HepG2 (cell line): Measurements from ENCODE around the gene UTP25. TPM values are rescaled to one million over a fixed set of nuclear protein-coding genes. Genes with fewer than 3 reads are reported as not detected.

Experiments
- ATAC-seq: fragments of 200-7000 bp; cut with Tn5 transposase; 3 replicates; pipeline ENCODE4 v1.9.1; 2020; ENCODE audit warnings: mild to moderate bottlenecking, moderate library complexity
- BruUV-seq: library from RNA; stranded (reverse); fragments of 400-500 nt; replicated peaks from 2 replicates; lab custom pipeline; 2021; lab: Mats Ljungman, UMichigan
- CTCF ChIA-PET: fragments of 300-600 bp; formaldehyde crosslinking; extraction: SDS; loops from one replicate; lab custom pipeline; 2021; ENCODE audit warnings: low total read pairs, inconsistent platforms, low intra/inter-chr PET ratio; lab: Yijun Ruan, JAX
- POLR2A ChIA-PET: fragments of 350-600 bp; sonication (Branson Sonifier 250); formaldehyde crosslinking; loops from one replicate; lab custom pipeline; 2020; ENCODE audit warnings: antibody characterized with exemption, inconsistent platforms; lab: Yijun Ruan, JAX
- DNase-seq: peaks from one replicate; pipeline ENCODE4 v3.0.0-alpha.2; 2015; ENCODE audit warnings: low spot score
- FAIRE-seq: peaks from 3 replicates; lab custom pipeline; 2011; peaks lifted over from hg19 to GRCh38; lab: Jason Lieb, UNC
- H2AFZ ChIP-seq: one replicate; pipeline ENCODE4 v1.6.1; 2011; ENCODE audit warnings: low read length, inconsistent platforms
- H3K27ac ChIP-seq: fragments of 300-600 bp; 3 replicates; pipeline ENCODE4 v1.8.0; 2011; ENCODE audit warnings: mixed run types, mild to moderate bottlenecking, mixed read lengths, low read length, inconsistent platforms; ENCODE audit not compliant: insufficient read depth; ENCODE audit errors: extremely low read length
- H3K27me3 ChIP-seq, 2 experiments: fragments of 200-600 bp in 1 of 2; 2 replicates in 1 of 2; 3 replicates in 1 of 2; pipeline versions ENCODE4 v1.6.0 to v1.8.0; 2011; ENCODE audit warnings: low read length in 2 of 2, mild to moderate bottlenecking in 2 of 2, moderate library complexity in 2 of 2, inconsistent platforms in 1 of 2; ENCODE audit not compliant: insufficient read depth in 2 of 2, control insufficient read depth in 1 of 2
- H3K36me3 ChIP-seq, 2 experiments: fragments of 200-600 bp in 1 of 2; replicated peaks in 1 of 2; 2 replicates in 1 of 2; 3 replicates in 1 of 2; pipeline versions ENCODE4 v1.5.1 to v1.8.0; 2011; ENCODE audit warnings: low read length in 2 of 2, inconsistent platforms in 1 of 2; ENCODE audit not compliant: insufficient read depth in 2 of 2, control insufficient read depth in 1 of 2
- H3K4me1 ChIP-seq: 2 replicates; pipeline ENCODE4 v1.5.1; 2012; ENCODE audit warnings: low read length, inconsistent platforms; ENCODE audit not compliant: insufficient read depth
- H3K4me2 ChIP-seq: 2 replicates; pipeline ENCODE4 v1.6.0; 2011; ENCODE audit warnings: low read depth, low read length, inconsistent platforms
- H3K4me3 ChIP-seq, 3 experiments: fragments of 200-600 bp in 1 of 3; sonication (generic), shearing (Covaris generic) in 1 of 3; replicated peaks in 1 of 3; 2 replicates each; pipeline ENCODE4 v1.5.1; 2011 to 2016; ENCODE audit warnings: low read length in 3 of 3, inconsistent platforms in 2 of 3, low read depth in 2 of 3, mild to moderate bottlenecking in 2 of 3, control low read depth in 1 of 3, mixed read lengths in 1 of 3; ENCODE audit not compliant: insufficient read depth in 1 of 3
- H3K79me2 ChIP-seq: one replicate; pipeline ENCODE4 v1.6.1; 2011; ENCODE audit warnings: low read length, inconsistent platforms; ENCODE audit not compliant: insufficient read depth
- H3K9ac ChIP-seq: 2 replicates; pipeline ENCODE4 v1.6.0; 2011; ENCODE audit warnings: mild to moderate bottlenecking, low read depth, low read length, inconsistent platforms; ENCODE audit not compliant: insufficient read depth
- H3K9me3 ChIP-seq: 2 replicates; pipeline ENCODE4 v1.5.1; 2012; ENCODE audit warnings: mild to moderate bottlenecking, low read length
- H4K20me1 ChIP-seq: 2 replicates; pipeline ENCODE4 v1.6.0; 2011; ENCODE audit warnings: inconsistent platforms, mild to moderate bottlenecking, low read length, moderate library complexity; ENCODE audit not compliant: insufficient read depth
- ATF7 ChIP-seq, 2 experiments: fragments of 450-650 bp in 1 of 2; sonication (generic) in 1 of 2; formaldehyde crosslinking in 1 of 2; IDR thresholded peaks; 2 replicates each; pipeline versions ENCODE4 v1.4.0 to v1.6.1; 2016 to 2020; ENCODE audit warnings: antibody characterized with exemption in 1 of 2, mild to moderate bottlenecking in 1 of 2, missing genetic modification reagents in 1 of 2
- ATM ChIP-seq: fragments of 450-650 bp; IDR thresholded peaks from 2 replicates; pipeline ENCODE4 v1.7.1; 2017; ENCODE audit warnings: mild to moderate bottlenecking, borderline replicate concordance
- CBX1 ChIP-seq: IDR thresholded peaks from one replicate; pipeline ENCODE4 v1.6.1; 2016; ENCODE audit warnings: antibody characterized with exemption, low read depth
- CREB1 ChIP-seq, 2 experiments: fragments of 450-650 bp in 1 of 2; IDR thresholded peaks; 2 replicates each; pipeline ENCODE4 v1.6.1; 2016 to 2017; ENCODE audit warnings: control low read depth in 1 of 2, mild to moderate bottlenecking in 1 of 2, missing compliant biosample characterization in 1 of 2, missing genetic modification characterization in 1 of 2
- KLF6 ChIP-seq: IDR thresholded peaks from 2 replicates; pipeline ENCODE4 v1.8.0; 2016; ENCODE audit warnings: missing biosample characterization, missing genetic modification reagents
- MAFG ChIP-seq: sonication (generic); formaldehyde crosslinking; IDR thresholded peaks from 2 replicates; pipeline ENCODE4 v1.5.1; 2020; ENCODE audit warnings: mild to moderate bottlenecking, missing genetic modification reagents
- NPAS2 ChIP-seq: sonication (generic); formaldehyde crosslinking; IDR thresholded peaks from 2 replicates; pipeline ENCODE4 v1.8.0; 2022; ENCODE audit warnings: mild to moderate bottlenecking, missing genetic modification reagents, borderline replicate concordance
- SKI ChIP-seq: fragments of 450-650 bp; IDR thresholded peaks from one replicate; pipeline ENCODE4 v1.6.1; 2018; ENCODE audit warnings: mild to moderate bottlenecking; ENCODE audit not compliant: partially characterized antibody
- SRSF1 ChIP-seq: fragments of 200-400 bp; formaldehyde crosslinking; optimal IDR thresholded peaks from 2 replicates; pipeline ENCODE3; 2017; ENCODE audit warnings: mild to moderate bottlenecking, low read depth, low read length, moderate library complexity
- ZBTB42 ChIP-seq: sonication (generic); formaldehyde crosslinking; IDR thresholded peaks from 2 replicates; pipeline ENCODE4 v1.5.0; 2020; ENCODE audit warnings: mild to moderate bottlenecking, missing genetic modification reagents
- ZFP36L1 ChIP-seq: sonication (generic); formaldehyde crosslinking; IDR thresholded peaks from 2 replicates; pipeline ENCODE4 v1.8.0; 2022; ENCODE audit warnings: mild to moderate bottlenecking, missing genetic modification reagents, moderate library complexity
- ZNF256 ChIP-seq: sonication (generic); formaldehyde crosslinking; conservative IDR thresholded peaks from 2 replicates; pipeline ENCODE4 v1.4.0; 2020; ENCODE audit warnings: missing genetic modification reagents
- ZNF333 ChIP-seq: sonication (generic); formaldehyde crosslinking; IDR thresholded peaks from 2 replicates; pipeline ENCODE4 v1.4.0; 2020; ENCODE audit warnings: mild to moderate bottlenecking, missing genetic modification reagents, borderline replicate concordance
- ZSCAN22 ChIP-seq: sonication (generic); formaldehyde crosslinking; IDR thresholded peaks from 2 replicates; pipeline ENCODE4 v1.4.0; 2020; ENCODE audit warnings: mild to moderate bottlenecking, missing genetic modification reagents
- WGBS: methylation state at CpG from one replicate; pipeline ENCODE4 v1.1.6; 2017; ENCODE audit warnings: low lambda C conversion rate; 5-methylcytosine and 5-hydroxymethylcytosine counted together
- in situ Hi-C: cut with HindIII; loops from 2 replicates; pipeline ENCODE4 v1.10.0; 2017; ENCODE audit warnings: low pct_unique_long_range_greater_than_20kb; ENCODE audit not compliant: extremely low pct_ligation_motif_present
- intact Hi-C: fragments of 100-400 bp; cut with micrococcal nuclease; formaldehyde crosslinking; loops from one replicate; pipeline ENCODE4 v1.10.0; 2022; ENCODE audit not compliant: unreplicated experiment
- polyA plus RNA-seq, 8 experiments: library from polyadenylated mRNA; depleted of rRNA in 3 of 8; stranded (reverse) in 7 of 8; unstranded in 1 of 8; fragments of >200 nt; fragmentation: Illumina TruSeq in 4 of 8; extraction: Trizol in 4 of 8; gene quantifications; 2 replicates each; pipeline versions ENCODE4 v1.2.1 to v1.2.3, GENCODE V29; 2011 to 2016; ENCODE audit warnings: low read depth in 4 of 8, missing spikeins in 1 of 8, mixed read lengths in 1 of 8; ENCODE audit not compliant: insufficient read depth in 1 of 8
- total RNA-seq, 5 experiments: library from RNA; depleted of rRNA; stranded (reverse); fragments of >200 nt; fragmentation: Illumina TruSeq; extraction: Trizol; gene quantifications; 2 replicates each; pipeline ENCODE4 v1.2.3, GENCODE V29; 2016; ENCODE audit warnings: low read depth in 1 of 5
- TF ChIP-seq, protein P1 (sequence below): IDR thresholded peaks from 2 replicates; pipeline ENCODE4 v1.6.1; 2012; ENCODE audit warnings: inconsistent platforms
- TF ChIP-seq, protein P2 (sequence below): sonication (generic); formaldehyde crosslinking; IDR thresholded peaks from 2 replicates; pipeline ENCODE4 v1.5.0; 2020; ENCODE audit warnings: missing genetic modification reagents, mild to moderate bottlenecking, borderline replicate concordance
- TF ChIP-seq, protein P3 (sequence below): sonication (generic); formaldehyde crosslinking; IDR thresholded peaks from 2 replicates; pipeline ENCODE4 v1.4.0; 2020; ENCODE audit warnings: mild to moderate bottlenecking, low read depth, missing genetic modification reagents

The UTP25 gene
- total and polyA plus RNA-seq, 2 of the 13 experiments (the other 11 are each of a cell fraction or from before 2014, with no cell fraction given) = 4.8 to 5.7 TPM

DNA sequence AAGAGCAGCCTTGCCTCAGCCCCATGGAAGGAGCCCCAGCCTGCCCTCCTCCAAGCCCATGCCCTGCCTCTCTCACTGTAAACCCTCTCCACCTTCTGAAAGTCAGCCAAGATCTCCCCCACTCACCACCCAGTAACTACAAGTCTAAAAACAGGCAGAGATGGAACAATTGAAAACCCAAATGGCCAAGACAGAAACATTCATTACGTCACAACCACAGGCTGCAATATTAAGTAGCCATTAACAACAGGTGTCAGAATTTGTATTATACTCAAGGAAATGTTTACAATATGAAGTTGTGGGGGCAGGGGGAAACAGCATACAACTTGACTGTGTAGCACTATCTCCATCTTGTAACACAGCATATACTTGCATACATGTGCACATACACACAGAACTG lies 24.2 kb upstream of the UTP25 start:
- CTCF ChIA-PET = no interaction called here

DNA sequence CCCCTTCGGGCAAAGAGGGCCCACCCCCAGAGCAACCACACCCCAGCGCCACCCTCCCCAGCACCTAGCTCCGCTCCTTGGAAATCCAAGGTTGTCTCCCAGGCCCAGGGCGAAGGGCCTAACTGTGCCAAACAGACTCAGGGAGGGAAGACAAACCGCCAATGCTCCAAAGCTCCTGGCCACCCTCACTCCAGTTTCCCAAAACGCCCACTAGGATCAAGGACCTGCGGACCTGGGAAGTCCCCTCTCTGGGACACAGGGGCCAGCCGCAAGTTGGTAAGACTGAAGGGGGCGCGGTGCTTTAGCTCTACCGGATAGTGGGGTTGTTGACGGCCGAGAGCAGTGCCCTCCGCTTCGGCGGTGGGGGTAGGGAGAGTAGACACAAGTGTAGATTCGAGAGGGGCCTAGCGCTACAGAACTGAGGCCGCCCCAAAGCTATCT lies 22.4 kb upstream of the UTP25 start:
- Histone ChIP-seq H3K4me2 (no peak overlapping the region), H3K4me1 (no peaks in the 10 kb centered on the region), H2AFZ (no peak overlapping the region), H3K4me3 (no peak overlapping the region), H3K9me3 (no peaks in the 10 kb centered on the region), H3K27me3 (peaks cover 1 to 11% of the 10 kb centered on the region in 2 experiments; a peak in 1 of 5 replicates), H4K20me1 (no peaks in the 10 kb centered on the region), H3K27ac (no peak overlapping the region), H3K9ac (no peak overlapping the region), H3K79me2 (no peaks in the 10 kb centered on the region), H3K36me3 (no peaks in the 10 kb centered on the region)
- ChIA-PET POLR2A (no interaction called here), CTCF (no interaction called here)
- ATAC-seq = no peak
- 67% methylated on average over 18 of the region's 19 CpGs for WGBS
- FAIRE-seq = no peak
- intact Hi-C loops = no loop called here
- no peak for DNase-seq
- no TSS peak for BruUV-seq
- in situ Hi-C loops = no loop called here
- TF ChIP-seq, protein P1, sequence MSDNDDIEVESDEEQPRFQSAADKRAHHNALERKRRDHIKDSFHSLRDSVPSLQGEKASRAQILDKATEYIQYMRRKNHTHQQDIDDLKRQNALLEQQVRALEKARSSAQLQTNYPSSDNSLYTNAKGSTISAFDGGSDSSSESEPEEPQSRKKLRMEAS = no peak
- no peak for TF ChIP-seq MAFG (CRISPR knock-in tag)
- no peak for TF ChIP-seq SRSF1
- no peak for TF ChIP-seq KLF6 (CRISPR knock-in tag)
- no peak for TF ChIP-seq NPAS2
- TF ChIP-seq, protein P2, sequence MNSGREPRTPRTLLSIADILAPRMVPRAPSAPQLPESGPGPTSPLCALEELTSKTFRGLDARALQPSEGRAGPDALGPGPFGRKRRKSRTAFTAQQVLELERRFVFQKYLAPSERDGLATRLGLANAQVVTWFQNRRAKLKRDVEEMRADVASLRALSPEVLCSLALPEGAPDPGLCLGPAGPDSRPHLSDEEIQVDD (CRISPR knock-in tag) = no peak
- TF ChIP-seq ZSCAN22 = no peak
- no peak for TF ChIP-seq ZFP36L1 (CRISPR knock-in tag)
- no peak for TF ChIP-seq ZNF333
- no peak for TF ChIP-seq ZBTB42 (CRISPR knock-in tag)
- TF ChIP-seq SKI = no peak
- no peak for TF ChIP-seq ZNF256 (CRISPR knock-in tag)
- no peak for TF ChIP-seq ATM
- TF ChIP-seq CBX1 = no peak

More for the DNA sequence above, 24.2 kb upstream of the UTP25 start:
- Histone ChIP-seq H2AFZ (no peak overlapping the region), H3K36me3 (no peaks in the 10 kb centered on the region), H3K79me2 (no peaks in the 10 kb centered on the region), H3K9ac (no peak overlapping the region), H4K20me1 (no peaks in the 10 kb centered on the region), H3K27me3 (peaks cover 1 to 11% of the 10 kb centered on the region in 2 experiments; a peak in 1 of 5 replicates), H3K4me1 (no peaks in the 10 kb centered on the region), H3K4me3 (no peak overlapping the region), H3K27ac (no peak overlapping the region), H3K4me2 (no peak overlapping the region), H3K9me3 (no peaks in the 10 kb centered on the region)
- intact Hi-C loops (no loop called here), in situ Hi-C loops (no loop called here)
- TF ChIP-seq CREB1 (IDR thresholded peaks at IDR 0.05) = peak; percentile 81
- TF ChIP-seq CREB1 (CRISPR knock-in tag; IDR thresholded peaks at IDR 0.05) = no peak
- peak; percentile 77 for TF ChIP-seq ATF7 (IDR thresholded peaks at IDR 0.05)
- TF ChIP-seq ATF7 (CRISPR knock-in tag; IDR thresholded peaks at IDR 0.05) = no peak
- TF ChIP-seq, protein P3, sequence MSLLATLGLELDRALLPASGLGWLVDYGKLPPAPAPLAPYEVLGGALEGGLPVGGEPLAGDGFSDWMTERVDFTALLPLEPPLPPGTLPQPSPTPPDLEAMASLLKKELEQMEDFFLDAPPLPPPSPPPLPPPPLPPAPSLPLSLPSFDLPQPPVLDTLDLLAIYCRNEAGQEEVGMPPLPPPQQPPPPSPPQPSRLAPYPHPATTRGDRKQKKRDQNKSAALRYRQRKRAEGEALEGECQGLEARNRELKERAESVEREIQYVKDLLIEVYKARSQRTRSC = no peak
- no peak for DNase-seq
- no peak for FAIRE-seq
- no TSS peak for BruUV-seq
- POLR2A ChIA-PET = no interaction called here
- WGBS = 9% methylated on average over 1 of the region's 1 CpG
- no peak for ATAC-seq
